GM12891 (cell line): Measurements from ENCODE around the gene IL15. TPM values are rescaled to one million over a fixed set of nuclear protein-coding genes. Genes with fewer than 3 reads are reported as not detected.
"Not testable (repeated sequence)": the region's sequence is repeated elsewhere in the genome, so short reads cannot be mapped to it uniquely, and the experiment has no call there.

Experiments used
- DNase-seq: peaks from one replicate; pipeline ENCODE4 v3.0.0; 2011; ENCODE audit warnings: low spot score; ENCODE audit not compliant: insufficient read length
- FAIRE-seq: peaks from 2 replicates; lab custom pipeline; 2011; peaks lifted over from hg19 to GRCh38; lab: Jason Lieb, UNC
- PAX5 ChIP-seq: IDR thresholded peaks from 2 replicates; pipeline ENCODE4 v1.6.1; 2011; ENCODE audit warnings: low read length, moderate library complexity, mild to moderate bottlenecking; ENCODE audit not compliant: insufficient read depth, severe bottlenecking
- POLR2A ChIP-seq: IDR thresholded peaks from 2 replicates; pipeline ENCODE4 v1.6.1; 2011; ENCODE audit warnings: low read depth, low read length, control low read depth
- POLR2AphosphoS5 ChIP-seq: IDR thresholded peaks from 2 replicates; pipeline ENCODE4 v1.6.1; 2011; ENCODE audit warnings: low read depth, low read length, control low read depth
- POU2F2 ChIP-seq: IDR thresholded peaks from 2 replicates; pipeline ENCODE4 v1.6.1; 2011; ENCODE audit warnings: low read depth, mild to moderate bottlenecking, control low read depth, low read length, moderate library complexity
- SPI1 ChIP-seq: IDR thresholded peaks from 2 replicates; pipeline ENCODE4 v1.6.1; 2011; ENCODE audit warnings: low read depth, low read length, control low read depth
- TAF1 ChIP-seq: IDR thresholded peaks from 2 replicates; pipeline ENCODE4 v1.6.1; 2011; ENCODE audit warnings: low read depth, low read length, control low read depth
- polyA plus RNA-seq: library from polyadenylated mRNA; unstranded; fragments of >200 nt; gene quantifications from one replicate; pipeline ENCODE4 v1.2.1, GENCODE V29; 2012; ENCODE audit warnings: low read depth, missing spikeins, inconsistent platforms; ENCODE audit not compliant: missing spikeins

The IL15 gene, protein sequence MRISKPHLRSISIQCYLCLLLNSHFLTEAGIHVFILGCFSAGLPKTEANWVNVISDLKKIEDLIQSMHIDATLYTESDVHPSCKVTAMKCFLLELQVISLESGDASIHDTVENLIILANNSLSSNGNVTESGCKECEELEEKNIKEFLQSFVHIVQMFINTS
- 7.3 TPM for polyA plus RNA-seq

DNA sequence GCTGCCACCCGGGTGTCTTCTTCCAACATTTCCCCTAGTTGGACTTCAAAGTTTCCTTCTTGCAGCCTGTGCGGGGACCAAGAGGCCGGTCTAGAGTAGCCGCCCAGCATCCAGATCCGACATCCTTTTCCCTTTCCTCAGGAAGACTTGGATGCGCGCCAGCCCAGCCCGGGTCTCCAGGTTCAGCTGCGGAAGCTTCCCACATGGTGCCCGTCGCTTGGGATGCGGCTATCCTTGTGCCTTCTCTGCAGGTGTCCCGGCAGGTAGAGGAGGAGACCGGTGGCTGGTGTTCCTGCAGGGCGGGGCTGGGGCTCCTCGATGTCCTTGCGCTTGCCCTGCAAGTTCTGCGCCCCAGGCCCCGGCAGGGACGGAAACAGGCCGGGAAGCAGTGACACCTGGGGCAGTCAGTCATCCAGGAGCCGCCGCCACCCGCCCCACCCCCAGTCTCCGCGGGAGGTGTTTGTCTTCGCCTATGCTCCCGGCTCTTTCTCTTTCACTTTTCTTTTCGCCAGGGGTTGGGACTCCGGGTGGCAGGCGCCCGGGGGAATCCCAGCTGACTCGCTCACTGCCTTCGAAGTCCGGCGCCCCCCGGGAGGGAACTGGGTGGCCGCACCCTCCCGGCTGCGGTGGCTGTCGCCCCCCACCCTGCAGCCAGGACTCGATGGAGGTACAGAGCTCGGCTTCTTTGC, at the start of gene IL15:
IL15 (plus strand) TSS at position 502 of the 689 bp plus-strand sequence. CDS start 82,882 bp downstream, outside the sequence.
- TF ChIP-seq POLR2A (no peak; the same call in 1 of the 2 replicates), SPI1 (no peak), POLR2AphosphoS5 (no peak), POU2F2 (no peak), PAX5 (no peak), TAF1 (no peak)
- peak; percentile 86 for FAIRE-seq
- peak; percentile 63 for DNase-seq

DNA sequence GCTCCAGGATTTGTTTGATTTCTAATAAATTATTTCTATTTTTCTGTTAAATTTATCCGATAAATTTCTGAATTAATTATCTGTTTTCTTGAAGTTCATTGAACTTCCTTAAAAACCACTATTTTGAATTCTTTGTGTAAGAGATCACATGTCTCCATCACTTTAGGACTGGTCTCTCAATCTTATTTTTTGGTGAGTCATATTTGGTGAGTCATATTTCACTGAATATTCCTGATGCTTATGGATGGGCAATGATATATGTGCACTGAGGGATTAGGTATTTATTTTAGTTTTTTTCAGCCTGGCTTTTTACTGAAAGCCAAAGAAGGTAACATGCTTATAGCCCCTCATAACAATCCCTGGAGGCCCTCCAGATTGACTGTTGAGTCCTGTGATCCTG, 48.5 kb upstream of the IL15 start:
- FAIRE-seq = no peak

DNA sequence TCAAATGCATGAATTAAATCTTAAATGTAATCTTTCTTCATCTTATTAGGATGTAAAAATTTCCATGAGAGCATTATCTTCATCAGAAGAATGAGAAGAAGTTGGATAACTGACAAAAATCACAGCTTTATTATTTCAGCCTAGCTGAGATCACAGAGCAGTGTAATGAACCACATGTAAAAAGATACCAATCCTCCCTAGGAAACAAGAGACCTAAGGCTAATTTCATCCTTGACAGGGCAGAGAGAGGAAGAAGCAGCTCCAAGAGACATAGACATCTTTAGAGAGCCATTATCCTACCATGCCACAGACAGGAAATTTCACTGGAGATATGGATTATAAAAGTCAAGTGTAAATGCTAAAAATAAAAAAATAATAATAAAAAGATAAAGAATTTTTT, 40.9 kb upstream of the IL15 start:
- FAIRE-seq = no peak
- TF ChIP-seq POU2F2 = no peak
- no peak for TF ChIP-seq POLR2AphosphoS5
- TF ChIP-seq PAX5 = no peak
- no peak for TF ChIP-seq POLR2A
- no peak for TF ChIP-seq SPI1
- TF ChIP-seq TAF1 = no peak
- no peak for DNase-seq

More for the DNA sequence above, 48.5 kb upstream of the IL15 start:
- DNase-seq = no peak
- no peak for TF ChIP-seq POU2F2
- no peak for TF ChIP-seq POLR2AphosphoS5
- TF ChIP-seq SPI1 = no peak
- no peak for TF ChIP-seq PAX5
- no peak for TF ChIP-seq POLR2A
- TF ChIP-seq TAF1 = no peak

DNA sequence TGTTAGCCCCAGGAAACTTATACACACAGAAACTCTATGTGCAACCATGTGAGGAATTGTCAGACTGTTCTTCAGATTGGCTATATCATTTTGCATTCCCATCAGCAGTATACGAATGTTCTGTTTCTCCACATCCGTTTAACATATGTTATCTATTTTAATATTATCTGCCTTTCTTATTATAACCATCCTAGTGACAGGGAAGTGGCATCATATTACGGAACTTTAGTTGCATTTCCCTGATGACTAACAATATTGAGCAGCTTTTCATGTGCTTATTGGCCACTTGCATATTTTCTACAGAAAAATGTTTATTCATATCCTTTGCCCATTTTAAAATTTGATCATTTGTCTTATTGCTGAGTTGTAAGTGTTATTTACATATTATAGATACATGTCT, 36.5 kb upstream of the IL15 start:
- DNase-seq = no peak
- no peak for FAIRE-seq
- TF ChIP-seq PAX5 = no peak
- no peak for TF ChIP-seq POLR2A
- no peak for TF ChIP-seq SPI1
- TF ChIP-seq POU2F2 = no peak
- no peak for TF ChIP-seq TAF1
- TF ChIP-seq POLR2AphosphoS5 = no peak

DNA sequence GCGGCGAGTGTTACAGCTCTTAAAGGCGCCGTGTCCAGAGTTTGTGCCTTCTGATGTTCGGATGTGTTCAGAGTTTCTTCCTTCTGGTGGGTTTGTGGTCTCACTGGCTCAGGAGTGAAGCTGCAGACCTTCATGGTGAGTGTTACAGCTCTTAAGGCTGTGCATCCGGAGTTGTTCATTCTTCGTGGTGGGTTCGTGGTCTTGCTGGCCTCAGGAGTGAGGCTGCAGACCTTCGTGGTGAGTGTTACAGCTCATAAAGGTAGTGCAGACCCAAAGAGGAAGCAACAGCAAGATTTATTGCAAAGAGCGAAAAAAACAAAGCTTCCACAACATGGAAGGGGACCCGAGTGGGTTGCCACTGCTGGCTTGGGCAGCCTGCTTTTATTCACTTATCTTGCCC, 31.7 kb upstream of the IL15 start:
- not testable (repeated sequence) for FAIRE-seq, DNase-seq

DNA sequence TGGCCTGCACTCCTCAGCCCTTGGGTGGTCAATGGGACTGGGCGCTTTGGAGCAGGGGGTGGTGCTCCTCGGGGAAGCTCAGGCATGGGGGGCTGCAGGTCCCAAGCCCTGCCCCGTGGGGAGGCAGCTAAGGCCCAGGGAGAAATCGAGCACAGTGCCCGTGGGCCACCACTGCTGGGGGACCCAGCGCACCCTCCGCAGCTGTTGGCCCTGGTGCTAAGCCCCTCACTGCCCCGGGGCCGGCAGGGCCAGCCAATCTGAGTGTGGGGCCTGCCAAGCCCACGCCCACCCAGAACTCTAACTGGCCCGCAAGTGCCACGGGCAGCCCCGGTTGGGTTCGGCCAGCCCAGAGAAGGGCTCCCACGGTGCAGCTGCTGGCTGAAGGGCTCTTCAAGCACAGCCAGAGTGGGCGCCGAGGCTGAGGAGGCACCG, 30.9 kb upstream of the IL15 start:
- FAIRE-seq = no peak
- TF ChIP-seq PAX5 (no peak), SPI1 (no peak), POU2F2 (no peak), TAF1 (no peak), POLR2AphosphoS5 (no peak), POLR2A (no peak)

DNA sequence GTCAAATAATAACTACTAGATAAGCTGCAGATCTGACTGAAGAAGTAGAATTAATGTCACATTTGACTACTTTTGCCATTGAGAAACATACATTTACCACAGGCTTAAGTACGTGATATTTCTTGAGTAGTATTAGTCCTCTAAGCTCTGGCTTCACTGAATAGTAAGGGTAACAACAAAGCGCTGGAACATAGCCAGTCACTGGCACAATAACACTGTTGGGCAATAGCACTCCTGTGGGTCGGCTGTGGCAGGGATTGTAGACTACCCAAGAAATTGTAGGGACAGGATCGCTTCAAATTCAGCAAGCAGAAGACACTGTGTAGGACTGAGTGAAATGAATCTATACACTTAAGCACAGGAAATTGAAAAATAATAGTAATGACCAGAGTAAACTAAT, 27.1 kb upstream of the IL15 start:
- FAIRE-seq (no peak), DNase-seq (no peak)

More for the DNA sequence above, 30.9 kb upstream of the IL15 start:
- no peak for DNase-seq

DNA sequence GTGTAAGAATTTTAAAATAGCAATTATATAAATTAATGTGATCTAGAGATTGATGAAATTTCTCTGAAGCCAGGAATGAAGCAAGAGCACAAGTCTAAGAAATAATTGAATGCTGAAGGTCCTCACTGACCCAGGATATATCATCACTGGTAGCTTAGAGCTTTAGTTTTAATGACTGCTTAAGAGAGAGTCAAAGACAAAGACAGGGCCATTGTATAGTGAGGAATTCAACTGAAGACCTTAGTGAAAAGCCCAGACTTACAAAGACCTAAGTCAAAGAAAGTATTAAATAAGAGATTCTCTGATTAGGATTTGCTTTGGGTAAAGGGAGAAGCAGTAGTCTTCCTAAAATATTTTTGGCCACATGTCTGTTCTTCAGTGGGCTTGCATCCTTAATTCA, 26.0 kb upstream of the IL15 start:
- no peak for TF ChIP-seq TAF1
- TF ChIP-seq POLR2AphosphoS5 = no peak
- no peak for TF ChIP-seq POLR2A
- no peak for TF ChIP-seq SPI1
- TF ChIP-seq PAX5 = no peak
- no peak for TF ChIP-seq POU2F2
- FAIRE-seq (no peak), DNase-seq (no peak)

More for the DNA sequence above, 27.1 kb upstream of the IL15 start:
- TF ChIP-seq SPI1 (no peak), PAX5 (no peak), POU2F2 (no peak), TAF1 (no peak), POLR2A (no peak), POLR2AphosphoS5 (no peak)

DNA sequence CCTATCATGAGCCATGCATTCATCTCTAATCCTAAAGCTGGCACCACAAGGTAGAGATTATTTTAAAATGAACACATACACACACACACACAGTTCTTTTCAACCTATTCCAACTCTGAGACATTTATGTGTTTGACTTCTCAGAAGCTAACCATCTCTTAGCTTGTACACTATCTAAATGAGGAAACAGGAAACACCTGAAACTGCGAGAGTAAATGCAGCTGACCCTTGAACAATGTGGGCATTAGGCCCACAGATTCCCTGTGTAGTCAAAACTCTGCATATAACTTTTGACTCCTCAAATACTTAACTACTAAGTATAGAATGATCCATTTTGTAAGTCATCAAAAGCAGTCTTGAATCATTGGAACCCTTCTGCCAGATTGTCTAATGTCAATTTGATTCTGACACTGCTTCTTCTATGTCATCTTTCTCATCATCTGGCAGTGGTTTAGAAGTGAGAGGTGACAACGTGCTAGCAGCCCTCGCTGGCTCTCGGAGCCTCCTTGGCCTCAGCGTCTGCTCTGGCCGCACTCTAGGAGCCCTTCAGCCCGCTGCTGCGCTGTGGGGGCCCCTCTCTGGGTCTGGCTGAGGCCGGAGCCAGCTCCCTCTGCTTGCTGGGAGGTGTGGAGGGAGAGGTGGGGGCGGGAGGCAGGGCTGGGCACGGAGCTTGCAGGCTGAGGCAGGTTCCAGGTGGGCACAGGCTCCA, 21.4 kb upstream of the IL15 start:
- TF ChIP-seq SPI1 (no peak), TAF1 (no peak), POU2F2 (no peak), POLR2AphosphoS5 (no peak), PAX5 (no peak), POLR2A (no peak)
- peak; percentile 51 for FAIRE-seq
- no peak for DNase-seq

DNA sequence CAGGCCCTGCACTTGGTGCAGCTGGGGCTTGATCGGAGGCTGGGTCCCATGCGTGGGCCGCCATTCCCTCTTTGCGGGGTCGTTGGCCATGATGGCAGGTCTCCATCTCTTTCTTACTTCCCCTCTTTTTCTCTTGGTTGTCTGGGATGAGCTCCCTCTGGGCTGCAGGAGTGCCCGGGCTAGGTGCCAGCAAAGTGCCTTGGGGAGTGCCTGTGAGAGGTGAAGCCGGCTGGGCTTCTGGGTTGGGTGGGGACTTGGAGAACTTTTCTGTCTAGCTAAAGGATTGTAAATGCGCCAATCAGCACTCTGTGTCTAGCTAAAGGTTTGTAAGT, 20.8 kb upstream of the IL15 start:
- not testable (repeated sequence) for FAIRE-seq, DNase-seq

DNA sequence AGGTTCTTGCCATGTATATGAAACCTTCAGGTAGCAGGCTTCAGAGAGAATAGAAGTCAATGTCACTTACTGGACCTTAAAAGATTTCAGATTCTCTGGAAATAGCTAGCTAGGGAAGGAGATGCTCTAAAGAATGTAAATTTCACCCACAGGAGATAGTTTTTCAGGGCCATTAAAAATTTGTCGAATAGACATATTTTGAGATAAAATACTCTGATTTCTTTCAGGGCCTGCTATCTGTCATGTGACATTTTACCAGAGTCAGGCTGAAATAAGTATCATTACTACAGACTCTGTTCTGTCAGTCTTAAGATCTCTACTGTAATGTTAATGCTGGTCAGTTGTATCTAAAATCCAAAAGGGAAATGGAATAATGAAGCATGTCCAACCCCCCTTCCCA, 15.7 kb upstream of the IL15 start:
- DNase-seq = no peak
- TF ChIP-seq POU2F2 (no peak), PAX5 (no peak), SPI1 (no peak), POLR2A (no peak), POLR2AphosphoS5 (no peak), TAF1 (no peak)
- FAIRE-seq = no peak
